ENCODE measurements around the gene EXOC6B.
"Not testable (repeated sequence)": the region's sequence is repeated elsewhere in the genome, so short reads cannot be mapped to it uniquely, and the experiment has no call there.

The EXOC6B gene

GRCh38 chr2:72527424-72527823 is 298.4 kb downstream of the EXOC6B start:
- no peak overlapping the region for H3K27ac Mint-ChIP-seq
- no peaks in the 10 kb centered on the region for H3K27me3 Mint-ChIP-seq
- H3K4me3 Mint-ChIP-seq = no peak overlapping the region
- H3K36me3 Mint-ChIP-seq = no peaks in the 10 kb centered on the region
- H3K9me3 Mint-ChIP-seq = no peaks in the 10 kb centered on the region
- no peaks in the 10 kb centered on the region for H3K4me1 Mint-ChIP-seq
- no peak for ATAC-seq

DNA sequence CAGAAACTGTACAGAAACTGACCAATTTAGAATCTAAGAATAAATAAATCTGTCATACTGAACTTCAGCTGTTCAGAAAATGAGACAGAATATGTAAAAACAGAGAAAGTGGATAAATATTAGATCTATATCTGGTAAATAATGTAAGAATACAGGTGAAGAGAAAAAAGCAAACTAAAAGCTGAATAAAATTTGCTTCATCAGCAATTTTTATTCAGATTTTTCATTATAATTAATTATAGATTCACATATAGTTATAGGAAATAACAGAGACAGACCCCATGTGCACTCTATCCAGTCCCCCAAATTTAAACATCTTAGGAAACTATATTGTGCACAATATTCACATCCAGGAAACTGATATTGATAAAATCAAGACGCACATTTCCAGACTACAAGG is 299.2 kb downstream of the EXOC6B start:
- H3K4me3 Mint-ChIP-seq = no peak overlapping the region
- H3K27ac Mint-ChIP-seq = no peak overlapping the region
- no peaks in the 10 kb centered on the region for H3K9me3 Mint-ChIP-seq
- no peak for ATAC-seq
- H3K27me3 Mint-ChIP-seq = no peaks in the 10 kb centered on the region
- H3K36me3 Mint-ChIP-seq = no peaks in the 10 kb centered on the region
- no peaks in the 10 kb centered on the region for H3K4me1 Mint-ChIP-seq

DNA sequence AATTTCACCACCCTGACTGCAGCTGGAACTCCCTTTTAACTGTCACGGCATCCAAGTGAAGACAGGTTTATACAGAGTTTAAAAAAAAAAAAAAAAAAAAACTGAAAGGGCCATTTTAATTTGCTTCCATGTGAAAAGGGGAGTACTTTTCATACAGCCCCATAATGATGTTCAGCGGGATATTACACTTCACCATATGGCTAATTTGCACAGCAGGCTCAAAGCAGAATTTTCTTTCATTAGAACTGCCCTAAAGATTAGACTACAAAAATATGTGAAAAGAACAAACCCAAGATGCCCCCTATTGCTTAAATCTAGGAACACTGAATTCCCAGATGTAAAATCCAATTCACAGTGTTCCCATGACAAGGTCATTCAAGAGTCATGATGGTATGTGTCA is 301.8 kb downstream of the EXOC6B start:
- H3K4me3 Mint-ChIP-seq = no peak overlapping the region
- no peaks in the 10 kb centered on the region for H3K27me3 Mint-ChIP-seq
- H3K36me3 Mint-ChIP-seq = no peaks in the 10 kb centered on the region
- ATAC-seq = no peak
- no peak overlapping the region for H3K27ac Mint-ChIP-seq
- no peaks in the 10 kb centered on the region for H3K9me3 Mint-ChIP-seq
- H3K4me1 Mint-ChIP-seq = no peaks in the 10 kb centered on the region

DNA sequence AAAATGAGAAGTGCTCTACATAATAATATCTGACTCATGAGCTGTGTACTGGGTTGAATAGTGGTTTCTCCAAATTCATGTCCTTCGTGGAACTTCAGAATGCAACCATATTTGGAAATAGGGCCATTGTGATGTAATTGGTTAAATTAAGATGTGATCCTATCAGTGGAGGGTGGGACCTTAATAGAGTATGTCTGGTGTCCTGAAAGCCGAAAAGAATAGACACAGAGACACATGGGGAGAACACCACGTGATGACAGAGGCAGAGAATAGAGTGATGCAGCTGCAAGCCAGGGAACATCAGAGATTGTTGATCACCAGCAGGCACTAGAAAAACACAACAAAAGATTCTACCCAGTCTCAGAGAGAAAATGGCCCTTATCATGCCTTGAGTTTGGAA is 310.1 kb downstream of the EXOC6B start:
- no peak overlapping the region for H3K27ac Mint-ChIP-seq
- H3K27me3 Mint-ChIP-seq = no peaks in the 10 kb centered on the region
- H3K4me1 Mint-ChIP-seq = no peaks in the 10 kb centered on the region
- no peak for ATAC-seq
- peaks cover 14% of the 10 kb centered on the region for H3K36me3 Mint-ChIP-seq
- no peaks in the 10 kb centered on the region for H3K9me3 Mint-ChIP-seq
- no peak overlapping the region for H3K4me3 Mint-ChIP-seq

DNA sequence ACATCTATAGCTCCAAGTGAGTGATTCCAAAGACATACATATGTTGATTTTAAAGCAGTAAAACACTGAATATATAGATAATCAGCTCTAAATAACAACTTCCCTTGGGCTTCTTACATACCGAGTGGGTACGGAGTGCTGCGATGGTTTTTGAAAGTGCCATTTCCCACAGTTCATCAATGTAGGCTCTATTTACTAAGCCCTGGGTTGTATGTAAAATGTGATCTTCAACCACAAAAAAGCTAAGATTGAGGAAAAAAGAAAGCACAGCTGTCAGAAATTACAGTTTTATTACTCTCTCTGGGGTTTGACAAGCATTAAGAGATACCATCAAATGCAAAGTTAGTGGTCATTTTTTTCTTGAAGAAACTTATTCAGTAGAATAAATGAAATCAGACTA is 312.8 kb downstream of the EXOC6B start:
- Mint-ChIP-seq H3K27me3 (no peaks in the 10 kb centered on the region), H3K9me3 (no peaks in the 10 kb centered on the region), H3K36me3 (peaks cover 18% of the 10 kb centered on the region), H3K4me1 (no peaks in the 10 kb centered on the region), H3K4me3 (no peak overlapping the region), H3K27ac (no peak overlapping the region)
- no peak for ATAC-seq

- no peaks in the 10 kb centered on the region for H3K9me3 Mint-ChIP-seq
- H3K27ac Mint-ChIP-seq = no peak overlapping the region
- H3K4me3 Mint-ChIP-seq = no peak overlapping the region
- H3K27me3 Mint-ChIP-seq = no peaks in the 10 kb centered on the region
- peaks cover 22% of the 10 kb centered on the region for H3K36me3 Mint-ChIP-seq
- H3K4me1 Mint-ChIP-seq = no peaks in the 10 kb centered on the region
- no peak for ATAC-seq
These were observed 313.5 kb downstream of the EXOC6B start for GRCh38 chr2:72512376-72512775.

GRCh38 chr2:72511906-72512305 is 313.9 kb downstream of the EXOC6B start:
- ATAC-seq = no peak
- Mint-ChIP-seq H3K9me3 (no peaks in the 10 kb centered on the region), H3K36me3 (peaks cover 22% of the 10 kb centered on the region), H3K27ac (no peak overlapping the region), H3K27me3 (no peaks in the 10 kb centered on the region), H3K4me3 (no peak overlapping the region), H3K4me1 (no peaks in the 10 kb centered on the region)

DNA sequence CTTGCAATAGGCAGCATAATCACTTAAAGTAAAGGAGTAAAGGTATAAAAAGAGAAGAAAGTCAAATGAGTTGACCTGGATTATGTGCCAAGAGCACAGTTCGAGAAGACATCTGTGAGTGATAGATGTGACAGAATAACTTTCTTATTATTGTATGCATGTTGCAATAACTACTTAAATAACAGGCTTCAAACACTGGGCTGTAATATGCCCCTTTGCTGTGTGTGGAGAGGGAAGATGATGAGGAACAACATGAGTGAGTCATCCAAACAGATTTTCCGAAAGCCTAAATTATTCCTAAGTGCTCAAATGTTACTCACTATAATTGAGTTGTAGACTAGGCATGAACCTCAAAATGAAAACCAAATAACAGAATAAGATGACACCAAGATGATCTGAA is 328.1 kb downstream of the EXOC6B start:
- Mint-ChIP-seq H3K36me3 (peaks cover 41% of the 10 kb centered on the region), H3K27me3 (no peaks in the 10 kb centered on the region), H3K9me3 (no peaks in the 10 kb centered on the region), H3K4me3 (no peak overlapping the region), H3K4me1 (no peaks in the 10 kb centered on the region), H3K27ac (no peak overlapping the region)
- ATAC-seq = no peak

- Mint-ChIP-seq H3K4me1 (no peaks in the 10 kb centered on the region), H3K36me3 (peaks cover 45% of the 10 kb centered on the region), H3K27me3 (no peaks in the 10 kb centered on the region), H3K4me3 (no peak overlapping the region), H3K27ac (no peak overlapping the region), H3K9me3 (no peaks in the 10 kb centered on the region)
- no peak for ATAC-seq
These were observed 329.4 kb downstream of the EXOC6B start for GRCh38 chr2:72496479-72496878.

DNA sequence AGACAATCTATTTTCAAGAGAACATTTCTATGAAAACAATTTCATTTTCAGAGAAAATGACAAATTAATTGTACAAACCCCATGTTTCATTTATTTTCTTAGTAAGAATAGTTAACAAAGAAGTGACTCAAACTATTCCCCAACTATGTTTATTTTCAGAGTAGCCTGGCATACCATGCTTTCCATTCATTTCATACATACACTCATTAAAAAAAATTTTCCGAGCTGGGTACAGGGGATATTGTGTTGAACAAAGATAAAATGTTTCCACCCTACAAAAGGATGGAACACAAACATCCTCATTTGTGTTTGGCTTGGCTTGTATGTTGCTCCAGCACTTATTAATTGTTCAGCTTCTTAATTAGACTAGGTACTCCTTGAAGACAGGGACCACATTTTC is 331.4 kb downstream of the EXOC6B start:
- H3K36me3 Mint-ChIP-seq = peaks cover 60% of the 10 kb centered on the region
- H3K27ac Mint-ChIP-seq = no peak overlapping the region
- H3K4me3 Mint-ChIP-seq = no peak overlapping the region
- ATAC-seq = no peak
- H3K9me3 Mint-ChIP-seq = no peaks in the 10 kb centered on the region
- no peaks in the 10 kb centered on the region for H3K4me1 Mint-ChIP-seq
- no peaks in the 10 kb centered on the region for H3K27me3 Mint-ChIP-seq

DNA sequence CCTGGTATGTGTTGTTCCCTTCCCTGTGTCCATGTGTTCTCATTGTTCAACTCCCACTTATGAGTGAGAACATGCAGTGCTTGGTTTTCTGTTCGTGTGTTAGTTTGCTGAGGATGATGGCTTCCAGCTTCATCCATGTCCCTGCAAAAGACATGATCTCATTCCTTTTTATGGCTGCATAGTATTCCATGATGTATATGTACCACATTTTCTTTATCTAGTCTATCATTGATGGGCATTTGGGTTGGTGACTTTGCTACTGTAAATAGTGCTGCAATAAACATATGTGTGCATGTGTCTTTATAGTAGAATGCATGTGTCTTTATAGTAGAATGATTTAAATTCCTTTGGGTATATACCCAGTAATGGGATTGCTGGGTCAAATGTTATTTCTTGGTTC is 341.2 kb downstream of the EXOC6B start:
- ATAC-seq, H3K4me1 Mint-ChIP-seq, H3K27ac Mint-ChIP-seq, H3K4me3 Mint-ChIP-seq, H3K27me3 Mint-ChIP-seq: not testable (repeated sequence)
- Mint-ChIP-seq H3K36me3 (peaks cover 74% of the 10 kb centered on the region), H3K9me3 (peaks cover 14% of the 10 kb centered on the region)

DNA sequence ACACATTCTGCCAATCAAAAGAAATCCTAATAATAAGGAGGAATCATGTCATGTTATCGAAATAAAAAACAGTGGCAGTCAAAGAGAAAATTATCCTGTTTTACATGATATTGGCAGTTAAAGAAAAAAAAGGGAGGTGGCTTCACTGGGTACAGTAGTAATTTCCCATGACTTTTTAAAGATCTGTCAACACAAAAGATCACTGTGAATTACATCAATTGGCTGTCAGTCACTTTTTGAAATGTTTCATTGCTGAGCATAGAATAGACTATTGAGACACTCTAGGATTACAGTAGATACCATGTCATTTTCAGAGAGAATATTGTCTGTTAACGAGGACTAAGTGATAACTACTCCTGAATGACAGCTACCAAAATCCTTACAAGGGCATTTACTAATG is 342.5 kb downstream of the EXOC6B start:
- no peak overlapping the region for H3K4me3 Mint-ChIP-seq
- no peaks in the 10 kb centered on the region for H3K4me1 Mint-ChIP-seq
- no peak for ATAC-seq
- H3K36me3 Mint-ChIP-seq = peaks cover 69% of the 10 kb centered on the region
- H3K27ac Mint-ChIP-seq = no peak overlapping the region
- H3K9me3 Mint-ChIP-seq = peaks cover 10% of the 10 kb centered on the region
- no peaks in the 10 kb centered on the region for H3K27me3 Mint-ChIP-seq

- no peaks in the 10 kb centered on the region for H3K27me3 Mint-ChIP-seq
- H3K9me3 Mint-ChIP-seq = peaks cover 34% of the 10 kb centered on the region
- no peak overlapping the region for H3K4me3 Mint-ChIP-seq
- no peak overlapping the region for H3K27ac Mint-ChIP-seq
- no peaks in the 10 kb centered on the region for H3K4me1 Mint-ChIP-seq
- ATAC-seq = no peak
- peaks cover 43% of the 10 kb centered on the region for H3K36me3 Mint-ChIP-seq
These were observed 350.6 kb downstream of the EXOC6B start for GRCh38 chr2:72475246-72475645.

- H3K4me3 Mint-ChIP-seq = no peak overlapping the region
- no peak for ATAC-seq
- H3K4me1 Mint-ChIP-seq = no peaks in the 10 kb centered on the region
- no peaks in the 10 kb centered on the region for H3K9me3 Mint-ChIP-seq
- peaks cover 19% of the 10 kb centered on the region for H3K36me3 Mint-ChIP-seq
- H3K27ac Mint-ChIP-seq = no peak overlapping the region
- no peaks in the 10 kb centered on the region for H3K27me3 Mint-ChIP-seq
These were observed 367.9 kb downstream of the EXOC6B start for GRCh38 chr2:72457801-72458516.

DNA sequence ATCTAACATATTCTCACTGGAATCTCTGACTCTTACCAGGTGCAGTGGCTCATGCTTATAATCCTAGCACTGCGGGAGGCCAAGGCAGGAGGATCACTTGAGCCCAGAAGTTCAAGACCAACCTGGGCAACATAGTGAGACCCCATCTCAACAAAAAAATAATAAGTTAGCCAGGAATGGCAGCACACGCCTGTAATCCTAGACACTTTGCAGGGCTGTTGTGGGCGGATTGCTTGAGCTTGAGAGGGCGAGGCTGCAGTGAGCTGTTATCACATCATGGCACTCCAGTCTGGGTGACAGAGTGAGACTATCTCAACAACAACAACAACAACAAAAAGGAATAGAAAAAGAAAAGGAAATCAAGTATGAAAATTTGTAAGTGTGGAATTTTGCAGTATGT is 371.6 kb downstream of the EXOC6B start:
- H3K4me3 Mint-ChIP-seq = no peak overlapping the region
- H3K4me1 Mint-ChIP-seq = no peaks in the 10 kb centered on the region
- H3K36me3 Mint-ChIP-seq = peaks cover 26% of the 10 kb centered on the region
- no peak for ATAC-seq
- no peaks in the 10 kb centered on the region for H3K9me3 Mint-ChIP-seq
- no peak overlapping the region for H3K27ac Mint-ChIP-seq
- no peaks in the 10 kb centered on the region for H3K27me3 Mint-ChIP-seq

DNA sequence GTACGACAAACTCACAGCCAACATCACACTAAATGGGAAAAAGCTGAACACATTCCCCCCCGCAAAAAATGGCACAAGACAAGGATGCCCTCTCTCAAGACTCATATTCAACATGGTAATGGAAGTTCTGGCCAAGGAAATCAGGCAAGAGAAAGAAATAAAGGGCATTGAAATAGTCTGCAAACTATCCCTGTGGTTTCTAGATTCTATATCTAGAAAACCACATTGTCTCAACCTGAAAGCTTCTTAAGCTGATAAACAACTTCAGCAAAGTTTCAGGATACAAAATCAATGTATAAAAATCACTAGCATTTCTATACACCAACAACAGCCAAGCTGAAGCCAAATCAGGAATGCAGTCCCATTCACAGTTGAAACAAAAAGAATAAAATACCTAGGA is 383.6 kb downstream of the EXOC6B start:
- Mint-ChIP-seq H3K4me1 (peaks cover 6% of the 10 kb centered on the region), H3K27ac (no peak overlapping the region), H3K27me3 (no peaks in the 10 kb centered on the region), H3K4me3 (no peak overlapping the region), H3K9me3 (peaks cover 16% of the 10 kb centered on the region), H3K36me3 (peaks cover 62% of the 10 kb centered on the region)
- ATAC-seq = no peak

DNA sequence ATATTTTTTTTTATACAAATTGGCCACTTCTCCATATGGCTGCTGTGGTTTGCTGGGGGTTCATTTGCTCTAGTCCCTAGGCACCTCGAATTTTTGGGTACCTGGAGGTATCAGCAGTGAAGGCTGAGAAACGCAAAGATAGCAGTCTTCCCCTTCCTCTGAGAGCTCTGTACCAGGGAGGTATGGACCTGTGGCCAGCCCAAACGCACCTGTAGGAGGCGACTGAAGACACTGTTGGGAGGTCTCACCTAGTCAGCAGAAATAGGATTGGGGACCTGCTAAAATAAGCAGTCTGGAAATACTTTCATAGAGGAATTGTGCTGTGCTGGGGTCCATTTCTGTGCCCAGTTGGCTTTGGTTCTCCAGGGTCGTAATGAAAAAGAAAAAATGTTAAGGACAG is 385.9 kb downstream of the EXOC6B start:
- peaks cover 19% of the 10 kb centered on the region for H3K9me3 Mint-ChIP-seq
- no peak overlapping the region for H3K27ac Mint-ChIP-seq
- no peak for ATAC-seq
- peaks cover 6% of the 10 kb centered on the region for H3K4me1 Mint-ChIP-seq
- peaks cover 65% of the 10 kb centered on the region for H3K36me3 Mint-ChIP-seq
- no peak overlapping the region for H3K4me3 Mint-ChIP-seq
- H3K27me3 Mint-ChIP-seq = no peaks in the 10 kb centered on the region

Data from stimulated activated memory B cell treated with anti-CD40 and anti-IgM and Interleukin-4, amounts not matched to agents 10 μg/mL and 1 μg/mL and 100 μg/mL, for 72 hours (primary cell).